ENCODE data around the gene BRD2.
A peak's percentile ranks its signal among the peaks of the same experiment; 100 is the strongest.

The BRD2 gene

GRCh38 chr6:33018904-33019303, 50.5 kb downstream of the BRD2 start:
- ChIA-PET POLR2A (interaction anchor here (1.1 to 1.6 kb wide), 3 partner anchors 10 to 55 kb away, joined by 3 to 4 read pairs (median 4); partner anchors contain the start of gene HLA-DPA1), CTCF (interaction anchor here (0.8 to 7.8 kb wide), 19 partner anchors 8 to 259 kb away, joined by 3 to 78 read pairs (median 5); partner anchors contain the start of genes HLA-DPA1 and HLA-DPB1)
- TF ChIP-seq, protein P1, sequence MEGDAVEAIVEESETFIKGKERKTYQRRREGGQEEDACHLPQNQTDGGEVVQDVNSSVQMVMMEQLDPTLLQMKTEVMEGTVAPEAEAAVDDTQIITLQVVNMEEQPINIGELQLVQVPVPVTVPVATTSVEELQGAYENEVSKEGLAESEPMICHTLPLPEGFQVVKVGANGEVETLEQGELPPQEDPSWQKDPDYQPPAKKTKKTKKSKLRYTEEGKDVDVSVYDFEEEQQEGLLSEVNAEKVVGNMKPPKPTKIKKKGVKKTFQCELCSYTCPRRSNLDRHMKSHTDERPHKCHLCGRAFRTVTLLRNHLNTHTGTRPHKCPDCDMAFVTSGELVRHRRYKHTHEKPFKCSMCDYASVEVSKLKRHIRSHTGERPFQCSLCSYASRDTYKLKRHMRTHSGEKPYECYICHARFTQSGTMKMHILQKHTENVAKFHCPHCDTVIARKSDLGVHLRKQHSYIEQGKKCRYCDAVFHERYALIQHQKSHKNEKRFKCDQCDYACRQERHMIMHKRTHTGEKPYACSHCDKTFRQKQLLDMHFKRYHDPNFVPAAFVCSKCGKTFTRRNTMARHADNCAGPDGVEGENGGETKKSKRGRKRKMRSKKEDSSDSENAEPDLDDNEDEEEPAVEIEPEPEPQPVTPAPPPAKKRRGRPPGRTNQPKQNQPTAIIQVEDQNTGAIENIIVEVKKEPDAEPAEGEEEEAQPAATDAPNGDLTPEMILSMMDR (IDR thresholded peaks at IDR 0.05; ENCODE audit: control extremely low read depth, extremely low read depth, low read depth, missing control alignments), result no peak
- peak; percentile 58 for DNase-seq (ENCODE audit: extremely low spot score)

DNA sequence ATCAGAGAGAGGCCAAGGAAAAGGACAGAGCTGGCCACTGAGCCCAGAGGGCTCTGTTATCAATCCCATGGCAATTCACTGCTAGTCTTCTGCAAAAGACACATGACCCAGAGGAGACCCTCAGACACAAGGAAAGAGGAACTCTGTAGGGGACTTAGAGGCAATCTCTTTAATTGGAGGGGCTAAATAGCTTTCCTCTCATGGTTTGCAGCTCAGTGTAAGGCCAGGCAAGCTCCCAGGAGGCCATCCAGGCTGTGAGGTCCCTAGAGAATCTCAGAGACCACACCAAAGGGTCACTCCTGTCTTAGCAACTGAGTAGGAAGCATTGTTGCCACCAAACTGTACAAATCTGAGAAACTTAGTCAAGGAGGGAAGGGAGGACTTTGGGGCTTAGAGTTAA, 51.0 kb downstream of the BRD2 start:
- ChIA-PET CTCF (interaction anchor here (0.8 to 7.8 kb wide), 17 partner anchors 7 to 258 kb away, joined by 3 to 78 read pairs (median 5); partner anchors contain the start of genes HLA-DPA1 and HLA-DPB1), POLR2A (interaction anchor here (1.5 to 1.6 kb wide), 2 partner anchors 10 to 55 kb away, joined by 4 read pairs; partner anchors contain the start of gene HLA-DPA1)
- TF ChIP-seq, protein P1 (IDR thresholded peaks at IDR 0.05; ENCODE audit: control extremely low read depth, extremely low read depth, low read depth, missing control alignments), result no peak
- peak; percentile 3 for DNase-seq (ENCODE audit: extremely low spot score)

DNA sequence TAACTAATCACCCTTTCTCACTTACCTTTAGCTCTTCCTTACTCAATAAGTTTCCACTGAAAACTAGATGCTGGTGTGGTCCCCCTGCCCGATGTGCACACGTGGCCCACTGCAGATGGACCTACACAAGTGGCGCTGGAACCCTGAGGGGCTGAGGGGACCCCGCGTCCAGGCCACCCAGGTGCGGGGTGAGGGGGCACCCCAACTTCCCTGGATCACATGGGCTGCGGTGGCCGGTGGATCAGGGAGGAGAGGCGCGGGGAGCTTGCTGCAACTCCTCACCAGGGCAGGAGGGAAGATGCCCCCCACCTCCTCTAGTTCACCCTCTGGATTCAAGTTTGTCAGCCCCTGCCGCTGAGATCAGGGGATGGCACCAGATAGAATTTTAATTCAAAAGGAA, 53.5 kb downstream of the BRD2 start:
- ChIA-PET POLR2A (no interaction called here), CTCF (no interaction called here)
- DNase-seq (ENCODE audit: extremely low spot score), result peak; percentile 2
- TF ChIP-seq, protein P1 (IDR thresholded peaks at IDR 0.05; ENCODE audit: control extremely low read depth, extremely low read depth, low read depth, missing control alignments), result no peak

GRCh38 chr6:33023536-33023935, 55.1 kb downstream of the BRD2 start:
- TF ChIP-seq, protein P1 (IDR thresholded peaks at IDR 0.05; ENCODE audit: control extremely low read depth, extremely low read depth, low read depth, missing control alignments), result no peak
- ChIA-PET CTCF (interaction anchor here (8.2 kb wide), 1 partner anchor 7 kb away, joined by 75 read pairs; no protein-coding TSS in a partner anchor), POLR2A (no interaction called here)
- no peak for DNase-seq (ENCODE audit: extremely low spot score)

- no peak for DNase-seq (ENCODE audit: extremely low spot score)
- ChIA-PET CTCF (interaction anchor here (1.3 to 8.2 kb wide), 2 partner anchors 8 to 57 kb away, joined by 4 to 75 read pairs; no protein-coding TSS in a partner anchor), POLR2A (no interaction called here)
- TF ChIP-seq, protein P1 (IDR thresholded peaks at IDR 0.05; ENCODE audit: control extremely low read depth, extremely low read depth, low read depth, missing control alignments), result no peak
Measured at GRCh38 chr6:33024521-33024920, 56.1 kb downstream of the BRD2 start.

DNA sequence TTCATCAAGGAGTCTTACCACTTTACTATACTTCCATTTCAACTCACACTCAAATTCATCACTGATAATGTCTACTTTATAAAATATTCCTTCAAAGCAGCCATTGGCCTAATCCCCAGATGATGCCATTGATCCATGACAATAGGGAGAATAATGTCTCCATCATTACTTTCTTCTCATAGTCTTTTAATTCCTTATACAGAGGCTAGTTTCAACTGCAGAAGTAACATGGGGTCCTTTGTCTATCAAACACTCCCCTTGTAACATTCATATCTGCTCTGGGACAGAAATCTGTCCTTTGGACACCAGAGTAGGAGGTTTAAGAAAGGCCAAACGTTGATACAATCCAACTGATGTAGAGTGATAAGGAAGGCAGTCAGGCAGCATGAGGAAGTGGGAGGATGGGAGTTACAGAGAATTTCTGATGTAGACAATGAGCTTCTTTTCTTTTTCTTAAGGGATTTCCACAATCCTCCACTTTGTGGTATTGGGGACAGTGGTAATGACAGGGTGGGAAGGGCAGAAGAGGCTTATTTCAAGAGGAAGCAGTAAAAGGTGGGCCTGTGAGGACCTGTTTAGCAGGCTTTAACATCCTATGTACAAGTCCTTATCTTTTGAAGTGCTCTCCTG, 59.9 kb downstream of the BRD2 start:
- POLR2A ChIA-PET, result interaction anchor here (0.9 to 2.1 kb wide), 9 partner anchors 9 to 57 kb away, joined by 3 to 23 read pairs (median 4); partner anchors contain the start of genes HLA-DPA1 and HLA-DPB1
- CTCF ChIA-PET, result interaction anchor here (0.8 to 8.2 kb wide), 10 partner anchors 12 to 48 kb away, joined by 3 to 75 read pairs (median 6); partner anchors contain the start of genes HLA-DPA1 and HLA-DPB1
- TF ChIP-seq, protein P1 (IDR thresholded peaks at IDR 0.05; ENCODE audit: control extremely low read depth, extremely low read depth, low read depth, missing control alignments), result no peak
- DNase-seq (ENCODE audit: extremely low spot score), result no peak
